Heart left ventricle (tissue), 16 donors: ENCODE data around the gene KCTD10. TPM values are rescaled to one million over a fixed set of nuclear protein-coding genes. Genes with fewer than 3 reads are reported as not detected.

Experiments
- ATAC-seq, 4 donors: fragments of 200-7000 bp; cut with Tn5 transposase; one replicate each; pipeline ENCODE4 v1.9.1; 2020 to 2022; ENCODE audit warnings: moderate library complexity in 4 of 4, mild to moderate bottlenecking in 3 of 4, moderate number of reproducible peaks in 1 of 4
- DNase-seq, 5 donors: peaks; one replicate each; pipeline ENCODE4 v3.0.0-alpha.2; 2020
- H3K27ac ChIP-seq, 12 donors: fragments of 200-600 bp; sonication (generic) in 4 of 12; one replicate each; pipeline versions ENCODE4 v1.5.0 to v1.8.0; 2016 to 2022; ENCODE audit warnings: mild to moderate bottlenecking in 2 of 12
- H3K27me3 ChIP-seq, 9 donors: fragments of 200-600 bp; sonication (generic) in 2 of 9; one replicate each; pipeline versions ENCODE4 v1.5.1 to v1.8.0; 2016 to 2022; ENCODE audit warnings: mild to moderate bottlenecking in 3 of 9
- H3K36me3 ChIP-seq, 9 donors: fragments of 200-600 bp; sonication (generic) in 2 of 9; one replicate each; pipeline versions ENCODE4 v1.5.0 to v1.8.0; 2018 to 2022; ENCODE audit warnings: mild to moderate bottlenecking in 2 of 9
- H3K4me1 ChIP-seq, 12 donors: fragments of 200-600 bp; sonication (generic) in 4 of 12; one replicate each; pipeline versions ENCODE4 v1.5.0 to v1.8.0; 2016 to 2022; ENCODE audit warnings: mild to moderate bottlenecking in 3 of 12
- H3K4me3 ChIP-seq, 12 donors: fragments of 200-600 bp; sonication (generic) in 4 of 12; one replicate each; pipeline versions ENCODE4 v1.5.0 to v1.8.0; 2017 to 2022; ENCODE audit warnings: mild to moderate bottlenecking in 9 of 12, moderate library complexity in 4 of 12
- H3K9me3 ChIP-seq, 12 donors: fragments of 200-600 bp; sonication (generic) in 4 of 12; one replicate each; pipeline versions ENCODE4 v1.5.0 to v1.8.0; 2016 to 2022; ENCODE audit warnings: mild to moderate bottlenecking in 1 of 12
- POLR2A ChIP-seq, 2 donors: fragments of 450-650 bp; IDR thresholded peaks; one replicate each; pipeline ENCODE4 v1.6.1; 2017; ENCODE audit warnings: antibody characterized with exemption in 2 of 2, mild to moderate bottlenecking in 2 of 2, moderate library complexity in 2 of 2
- WGBS, 4 donors: extraction: QIAGEN DNeasy Blood & Tissue Kit in 2 of 4; methylation state at CpG; one replicate each; pipeline versions ENCODE4 v1.1.5 to v1.1.7; 2013 to 2018; 5-methylcytosine and 5-hydroxymethylcytosine counted together
- intact Hi-C, 10 donors: fragments of 100-400 bp; cut with DNase I; formaldehyde crosslinking; loops; one replicate each; pipeline versions ENCODE4 v1.11.1 to v1.14.2; 2022
- polyA plus RNA-seq, 2 donors: library from polyadenylated mRNA; stranded (reverse); fragments of 200-250 nt; gene quantifications; one replicate each; pipeline ENCODE4 v1.2.3, GENCODE V29; 2013
- total RNA-seq, 9 donors: library from RNA; depleted of rRNA in 2 of 9; stranded (reverse); fragments of >200 nt in 2 of 9; fragmentation: NEBNext Ultra II Directional in 3 of 9; extraction: Animal tissue kit (Norgen Biotek cat#: 25700) in 3 of 9; gene quantifications; one replicate each; pipeline versions ENCODE4 v1.1.0 to v1.2.4, GENCODE V29; 2016 to 2023
- TF ChIP-seq, protein P1 (sequence below), 12 donors: fragments of 200-600 bp; sonication (generic) in 4 of 12; IDR thresholded peaks; one replicate each; pipeline versions ENCODE4 v1.5.0 to v1.8.0; 2018 to 2022; ENCODE audit warnings: antibody characterized with exemption in 12 of 12, mild to moderate bottlenecking in 5 of 12
- donor health status: ischemic (EF 13 %, LVEDD 7.1; RV severe dilation, severe dysfunction).
- donor health status: healthy with polysubstance abuse.
- donor health status: DM: no; HTN: yes; CAD: no.
- donor health status: DM: no; HTN: no; CAD: no.
- donor health status: ischemic (EF 25% LVEDD 6.9; RV normal size, moderate dysfunction).
- donor health status: ischemic (EF 25% LVEDD 5.7; RV mildly dilated, moderate dysfunction).
- donor health status: healthy.
- donor health status: DM: yes; HTN: yes; CAD: no.
- donor health status: ischemic (EF 35%, LVEDD 5.7; RV mildly dilated, moderate dysfunction).
- donor health status: nonischemic (EF 11% LVEDD 7.7; RV severe dilation, severe dysfunction).
- donor health status: DM: yes; HTN: yes; CAD: no.
- donor health status: PGD.
- donor health status: ischemic (EF 29% LVEDD 5.4; RV normal size, mild dysfunction).
- donor health status: nonischemic (EF 23%, LVEDD 6.1; RV moderate dilation, normal function).

The KCTD10 gene
- total and polyA plus RNA-seq, 11 donors = 9.5 to 52.3 (median 37.1) TPM

DNA sequence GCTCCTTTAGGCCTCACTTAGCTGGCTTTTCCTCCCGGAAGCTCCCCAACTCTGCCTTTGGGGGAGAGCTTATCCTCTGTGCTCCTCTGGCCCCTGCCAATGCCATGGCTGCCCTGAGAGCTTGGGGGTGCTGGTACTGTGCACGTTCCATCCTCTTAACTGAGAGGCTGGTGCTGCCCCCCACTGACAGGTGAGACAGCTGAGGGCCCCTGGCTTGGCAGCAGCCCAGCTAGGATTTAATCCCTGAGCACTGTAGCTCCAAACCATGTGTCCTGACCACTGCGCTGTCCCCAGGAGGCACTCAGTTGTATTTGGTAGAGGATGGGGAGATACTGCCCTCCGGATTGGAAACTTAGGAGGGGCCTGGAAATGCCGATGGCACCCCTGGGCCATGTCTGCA lies 46.4 kb upstream of the KCTD10 start:
- intact Hi-C loops = loop anchor here in 4 of 10 donors (2.0 to 10.0 kb wide), 5 partner anchors 49 to 579 kb away; partner anchors contain the start of genes MMAB (in 1 of the 4) and MVK (in 1 of the 4)
- no peak for DNase-seq
- H3K27ac ChIP-seq = peak overlapping the region in 5 of 12 donors; percentile 13 to 77 (median 70)

DNA sequence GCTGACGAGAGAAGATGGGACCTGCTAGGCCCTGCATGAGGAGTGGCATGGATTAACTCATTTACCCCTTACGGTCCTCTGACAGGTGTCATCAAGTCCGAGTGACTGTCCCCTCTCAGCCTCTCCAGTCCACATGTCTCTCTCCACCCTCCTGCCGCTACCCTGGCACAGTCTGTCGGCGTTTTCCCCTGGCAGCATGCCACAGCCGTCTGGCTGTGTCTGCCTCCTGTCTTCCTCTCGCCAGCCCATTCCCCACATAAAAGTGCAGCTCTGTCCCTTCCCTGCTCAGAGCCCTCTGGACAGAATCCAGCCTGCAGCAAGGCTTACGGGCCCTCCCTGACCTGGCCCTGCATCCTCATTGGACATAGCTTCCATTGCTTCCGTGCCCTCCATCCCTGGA lies 46.0 kb upstream of the KCTD10 start:
- peak; percentile 85 to 93 (median 90) for ATAC-seq
- H3K9me3 ChIP-seq = no peaks in the 10 kb centered on the region
- intact Hi-C loops = loop anchor here in 4 of 10 donors (2.0 to 10.0 kb wide), 5 partner anchors 49 to 578 kb away; partner anchors contain the start of genes MMAB (in 1 of the 4) and MVK (in 1 of the 4)
- H3K4me3 ChIP-seq = no peak overlapping the region
- H3K27ac ChIP-seq = peak overlapping the region in 8 of 12 donors; percentile 1 to 77 (median 47)
- H3K4me1 ChIP-seq = peaks cover 12 to 48% (median 23%) of the 10 kb centered on the region in 12 donors
- H3K36me3 ChIP-seq = peaks cover 4 to 98% (median 78%) of the 10 kb centered on the region in 9 donors
- TF ChIP-seq, protein P1, sequence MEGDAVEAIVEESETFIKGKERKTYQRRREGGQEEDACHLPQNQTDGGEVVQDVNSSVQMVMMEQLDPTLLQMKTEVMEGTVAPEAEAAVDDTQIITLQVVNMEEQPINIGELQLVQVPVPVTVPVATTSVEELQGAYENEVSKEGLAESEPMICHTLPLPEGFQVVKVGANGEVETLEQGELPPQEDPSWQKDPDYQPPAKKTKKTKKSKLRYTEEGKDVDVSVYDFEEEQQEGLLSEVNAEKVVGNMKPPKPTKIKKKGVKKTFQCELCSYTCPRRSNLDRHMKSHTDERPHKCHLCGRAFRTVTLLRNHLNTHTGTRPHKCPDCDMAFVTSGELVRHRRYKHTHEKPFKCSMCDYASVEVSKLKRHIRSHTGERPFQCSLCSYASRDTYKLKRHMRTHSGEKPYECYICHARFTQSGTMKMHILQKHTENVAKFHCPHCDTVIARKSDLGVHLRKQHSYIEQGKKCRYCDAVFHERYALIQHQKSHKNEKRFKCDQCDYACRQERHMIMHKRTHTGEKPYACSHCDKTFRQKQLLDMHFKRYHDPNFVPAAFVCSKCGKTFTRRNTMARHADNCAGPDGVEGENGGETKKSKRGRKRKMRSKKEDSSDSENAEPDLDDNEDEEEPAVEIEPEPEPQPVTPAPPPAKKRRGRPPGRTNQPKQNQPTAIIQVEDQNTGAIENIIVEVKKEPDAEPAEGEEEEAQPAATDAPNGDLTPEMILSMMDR (IDR thresholded peaks at IDR 0.05) = no peak
- no peak for TF ChIP-seq POLR2A (IDR thresholded peaks at IDR 0.05)
- H3K27me3 ChIP-seq = no peaks in the 10 kb centered on the region
- DNase-seq = peak; percentile 70 to 92 (median 84)
- 47 to 73% (median 58%) methylated on average over 10 of the region's 10 CpGs for WGBS, 4 donors

More for the DNA sequence above, 46.4 kb upstream of the KCTD10 start:
- Histone ChIP-seq H3K4me3 (no peak overlapping the region), H3K4me1 (peaks cover 8 to 43% (median 19%) of the 10 kb centered on the region in 12 donors), H3K9me3 (no peaks in the 10 kb centered on the region), H3K36me3 (peaks cover 4 to 98% (median 79%) of the 10 kb centered on the region in 9 donors), H3K27me3 (no peaks in the 10 kb centered on the region)
- WGBS, 4 donors = 74 to 81% (median 77%) methylated on average over 5 of the region's 5 CpGs
- ATAC-seq = no peak
- TF ChIP-seq POLR2A (IDR thresholded peaks at IDR 0.05) = no peak
- TF ChIP-seq, protein P1 (IDR thresholded peaks at IDR 0.05) = no peak

DNA sequence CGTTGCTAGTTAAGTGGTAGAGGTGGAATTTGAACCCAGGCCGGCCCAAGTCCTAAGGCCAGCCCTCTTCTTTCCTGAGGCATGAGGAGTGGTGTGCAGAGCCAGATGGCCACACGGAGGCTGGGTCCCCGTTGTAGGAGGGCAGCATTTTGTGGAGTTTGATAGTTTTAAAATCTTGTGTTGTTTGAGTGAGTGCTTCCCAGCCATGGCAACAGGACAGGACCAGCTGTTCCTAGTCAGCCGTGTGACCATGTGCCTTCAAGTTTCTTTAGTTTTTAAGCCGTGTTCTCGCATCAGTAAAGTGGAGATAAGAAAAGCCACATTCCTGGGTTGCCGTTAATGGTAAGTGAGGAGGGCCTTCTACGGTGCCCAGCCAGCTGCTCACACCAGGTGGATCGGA lies 44.7 kb upstream of the KCTD10 start:
- peak overlapping the region in 3 of 12 donors; percentile 29 to 71 (median 70) for H3K27ac ChIP-seq
- no peaks in the 10 kb centered on the region for H3K9me3 ChIP-seq
- intact Hi-C loops = loop anchor here in 5 of 10 donors (2.0 to 10.0 kb wide), 7 partner anchors 50 to 577 kb away; partner anchors contain the start of genes MMAB (in 1 of the 5) and MVK (in 1 of the 5)
- TF ChIP-seq, protein P1 (IDR thresholded peaks at IDR 0.05) = no peak
- no peak for TF ChIP-seq POLR2A (IDR thresholded peaks at IDR 0.05)
- no peak for ATAC-seq
- 61 to 76% (median 68%) methylated on average over 10 of the region's 10 CpGs for WGBS, 4 donors
- H3K4me3 ChIP-seq = no peak overlapping the region
- H3K4me1 ChIP-seq = peaks cover 14 to 58% (median 26%) of the 10 kb centered on the region in 12 donors
- no peaks in the 10 kb centered on the region for H3K27me3 ChIP-seq
- peaks cover 4 to 98% (median 78%) of the 10 kb centered on the region in 9 donors for H3K36me3 ChIP-seq
- no peak for DNase-seq

DNA sequence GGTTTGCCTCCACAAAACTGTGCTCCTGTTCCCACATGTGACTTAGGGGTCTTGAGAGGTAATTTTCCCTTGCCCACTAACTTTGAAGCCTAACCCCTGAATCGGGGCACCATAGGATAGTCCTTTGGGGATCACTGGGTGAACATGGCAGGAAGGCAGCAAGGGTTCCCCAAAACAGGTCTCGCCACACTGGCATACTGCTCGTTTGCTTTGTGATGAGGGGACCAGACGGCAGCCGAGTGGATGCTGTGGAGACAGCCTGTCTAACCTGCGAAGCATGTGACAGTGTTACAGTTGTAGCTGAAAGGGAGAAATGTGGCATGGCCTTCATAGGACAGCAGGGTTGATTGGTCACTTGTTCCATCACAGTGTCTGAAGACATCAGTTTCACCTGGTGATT lies 42.7 kb upstream of the KCTD10 start:
- peaks cover 4 to 96% (median 77%) of the 10 kb centered on the region in 9 donors for H3K36me3 ChIP-seq
- DNase-seq = no peak

More for the DNA sequence above, 42.7 kb upstream of the KCTD10 start:
- intact Hi-C loops = loop anchor here (1.0 to 10.0 kb wide), 17 partner anchors 43 to 575 kb away; partner anchors contain the start of genes MMAB (in 3 of the 10), MVK (in 3 of the 10) and FAM222A (in 2 of the 10)
- Histone ChIP-seq H3K27me3 (no peaks in the 10 kb centered on the region), H3K9me3 (no peaks in the 10 kb centered on the region), H3K4me3 (no peak overlapping the region), H3K27ac (peak overlapping the region; percentile 35 to 89 (median 75)), H3K4me1 (peaks cover 14 to 58% (median 26%) of the 10 kb centered on the region in 12 donors)
- TF ChIP-seq, protein P1 (IDR thresholded peaks at IDR 0.05) = no peak
- TF ChIP-seq POLR2A (IDR thresholded peaks at IDR 0.05) = no peak
- 56 to 87% (median 69%) methylated on average over 6 of the region's 6 CpGs for WGBS, 4 donors
- ATAC-seq = no peak
